A673 (cell line): Measurements from ENCODE around the gene SLC46A1.

Source experiments
- EZH2 ChIP-seq: fragments of 200-600 bp; sonication (generic); IDR thresholded peaks from 2 replicates; pipeline ENCODE4 v1.6.1; 2017; ENCODE audit warnings: borderline replicate concordance, low read depth, mild to moderate bottlenecking, mixed read lengths, antibody characterized with exemption, low read length; ENCODE audit not compliant: poor library complexity, severe bottlenecking
- TF ChIP-seq, protein P1 (sequence below): fragments of 300-800, 200-600 bp; sonication (generic); conservative IDR thresholded peaks from 2 replicates; pipeline ENCODE4 v1.5.1; 2017; ENCODE audit warnings: low read depth, mild to moderate bottlenecking, antibody characterized with exemption, low read length, moderate library complexity, mixed read lengths

DNA sequence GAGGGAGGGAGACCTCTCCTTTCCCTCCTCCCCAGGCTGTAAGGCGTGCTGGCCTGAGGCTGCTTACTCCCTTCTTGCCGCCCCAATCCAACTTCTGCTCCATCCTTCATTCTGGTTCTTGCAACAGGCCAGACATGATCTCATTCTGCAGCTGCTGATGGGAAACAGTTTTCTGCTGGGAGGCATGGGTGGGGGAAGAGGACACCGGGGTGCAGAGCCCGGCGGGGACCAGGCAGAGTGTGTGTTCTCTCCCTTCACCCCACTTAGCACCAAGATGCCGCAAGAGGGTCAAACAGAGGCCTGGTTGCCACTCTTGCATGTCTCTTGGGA lies 33.1 kb downstream of the SLC46A1 start:
- TF ChIP-seq, protein P1, sequence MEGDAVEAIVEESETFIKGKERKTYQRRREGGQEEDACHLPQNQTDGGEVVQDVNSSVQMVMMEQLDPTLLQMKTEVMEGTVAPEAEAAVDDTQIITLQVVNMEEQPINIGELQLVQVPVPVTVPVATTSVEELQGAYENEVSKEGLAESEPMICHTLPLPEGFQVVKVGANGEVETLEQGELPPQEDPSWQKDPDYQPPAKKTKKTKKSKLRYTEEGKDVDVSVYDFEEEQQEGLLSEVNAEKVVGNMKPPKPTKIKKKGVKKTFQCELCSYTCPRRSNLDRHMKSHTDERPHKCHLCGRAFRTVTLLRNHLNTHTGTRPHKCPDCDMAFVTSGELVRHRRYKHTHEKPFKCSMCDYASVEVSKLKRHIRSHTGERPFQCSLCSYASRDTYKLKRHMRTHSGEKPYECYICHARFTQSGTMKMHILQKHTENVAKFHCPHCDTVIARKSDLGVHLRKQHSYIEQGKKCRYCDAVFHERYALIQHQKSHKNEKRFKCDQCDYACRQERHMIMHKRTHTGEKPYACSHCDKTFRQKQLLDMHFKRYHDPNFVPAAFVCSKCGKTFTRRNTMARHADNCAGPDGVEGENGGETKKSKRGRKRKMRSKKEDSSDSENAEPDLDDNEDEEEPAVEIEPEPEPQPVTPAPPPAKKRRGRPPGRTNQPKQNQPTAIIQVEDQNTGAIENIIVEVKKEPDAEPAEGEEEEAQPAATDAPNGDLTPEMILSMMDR = no peak
- TF ChIP-seq EZH2 = no peak
